CD4-positive, alpha-beta T cell treated with Interleukin-17A for 1 hour (primary cell): Measurements from ENCODE around the gene ATP5PB.

Experiments used
- DNase-seq: peaks from one replicate; pipeline ENCODE4 v3.0.0-alpha.2; 2020

ATP5PB gene

DNA sequence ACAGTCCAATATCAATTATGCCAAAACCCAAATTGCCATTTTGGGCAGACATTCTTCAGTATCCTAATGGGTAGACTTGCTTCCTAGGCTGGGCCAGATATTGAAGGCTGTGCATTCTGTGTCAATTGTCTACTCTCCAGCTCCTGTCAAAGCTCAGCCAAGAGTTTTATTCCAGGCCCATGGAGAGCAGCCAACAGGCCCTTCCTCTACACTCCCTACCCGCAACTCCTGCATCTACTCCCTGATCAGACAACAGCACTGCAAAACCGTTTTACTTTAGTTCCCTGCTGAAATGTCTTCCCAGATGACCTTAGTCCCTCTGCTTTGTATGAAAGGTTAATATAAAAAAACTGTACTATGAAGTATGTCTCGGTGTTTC lies 60.7 kb downstream of the ATP5PB start:
- no peak for DNase-seq

DNA sequence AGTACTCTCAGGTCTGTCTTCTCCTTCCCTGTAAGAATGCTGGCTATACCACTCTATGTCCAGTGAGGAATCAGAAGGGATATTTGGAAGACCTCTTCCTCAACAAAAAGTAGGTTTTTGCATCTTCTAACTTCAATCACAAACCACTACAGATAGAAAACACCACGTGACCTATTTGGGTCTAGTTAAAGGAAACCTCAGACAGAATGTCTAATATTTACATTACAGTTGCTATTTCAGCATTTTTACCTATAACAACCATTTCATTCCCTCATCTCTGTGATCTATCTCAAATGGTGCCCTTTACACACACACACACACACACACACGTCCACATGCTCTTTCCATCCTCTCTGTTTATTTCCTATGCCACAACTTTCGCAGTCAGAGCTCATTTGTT lies 62.1 kb downstream of the ATP5PB start:
- DNase-seq: peak; percentile 46
